Astrocyte (in vitro differentiated cells and primary cell): Measurements from ENCODE around the gene SPRY2. TPM values are rescaled to one million over a fixed set of nuclear protein-coding genes. Genes with fewer than 3 reads are reported as not detected.
A peak's percentile ranks its signal among the peaks of the same experiment; 100 is the strongest.

Experiments used
- DNase-seq: peaks from one replicate; pipeline ENCODE4 v3.0.0-alpha.2; 2010; ENCODE audit warnings: low read depth
- FAIRE-seq: peaks from 2 replicates; lab custom pipeline; 2011; peaks lifted over from hg19 to GRCh38; lab: Jason Lieb, UNC
- H2AFZ ChIP-seq: 2 replicates; pipeline ENCODE4 v1.6.0; 2012; ENCODE audit warnings: low read depth, low read length, inconsistent platforms
- H3K27ac ChIP-seq: 2 replicates; pipeline ENCODE4 v1.5.1; 2011; ENCODE audit warnings: low read depth, low read length, inconsistent platforms
- H3K27me3 ChIP-seq: 2 replicates; pipeline ENCODE4 v1.6.0; 2011; ENCODE audit warnings: low read length, inconsistent platforms; ENCODE audit not compliant: insufficient read depth
- H3K36me3 ChIP-seq: 2 replicates; pipeline ENCODE4 v1.5.1; 2011; ENCODE audit warnings: low read length, inconsistent platforms; ENCODE audit not compliant: insufficient read depth
- H3K4me1 ChIP-seq: 2 replicates; pipeline ENCODE4 v1.5.1; 2011; ENCODE audit warnings: low read length, inconsistent platforms; ENCODE audit not compliant: insufficient read depth
- H3K4me2 ChIP-seq: 2 replicates; pipeline ENCODE4 v1.6.0; 2012; ENCODE audit warnings: low read length, inconsistent platforms
- H3K4me3 ChIP-seq: 2 replicates; pipeline ENCODE4 v1.5.1; 2011; ENCODE audit warnings: low read depth, mild to moderate bottlenecking, low read length, inconsistent platforms; ENCODE audit not compliant: insufficient read depth
- H3K79me2 ChIP-seq: 2 replicates; pipeline ENCODE4 v1.6.0; 2012; ENCODE audit warnings: mild to moderate bottlenecking, low read length, inconsistent platforms; ENCODE audit not compliant: insufficient read depth
- H3K9ac ChIP-seq: 2 replicates; pipeline ENCODE4 v1.6.0; 2012; ENCODE audit warnings: mild to moderate bottlenecking, low read length, inconsistent platforms
- H3K9me3 ChIP-seq: 2 replicates; pipeline ENCODE4 v1.5.1; 2012; ENCODE audit warnings: low read depth, mild to moderate bottlenecking, low read length, inconsistent platforms; ENCODE audit not compliant: insufficient read depth
- H4K20me1 ChIP-seq: 2 replicates; pipeline ENCODE4 v1.6.0; 2012; ENCODE audit warnings: low read length, inconsistent platforms; ENCODE audit not compliant: insufficient read depth
- H3K27ac Mint-ChIP-seq: one replicate; pipeline ENCODE4 v1.8.0; 2021; ENCODE audit warnings: mild to moderate bottlenecking, mixed read lengths; ENCODE audit not compliant: unreplicated experiment
- H3K27me3 Mint-ChIP-seq: one replicate; pipeline ENCODE4 v1.8.0; 2021; ENCODE audit warnings: low read depth, mixed read lengths; ENCODE audit not compliant: unreplicated experiment
- H3K36me3 Mint-ChIP-seq: one replicate; pipeline ENCODE4 v1.8.0; 2021; ENCODE audit warnings: low read depth, mixed read lengths; ENCODE audit not compliant: unreplicated experiment
- H3K4me1 Mint-ChIP-seq: one replicate; pipeline ENCODE4 v1.8.0; 2021; ENCODE audit warnings: low read depth, mixed read lengths; ENCODE audit not compliant: unreplicated experiment
- H3K4me3 Mint-ChIP-seq: one replicate; pipeline ENCODE4 v1.8.0; 2021; ENCODE audit warnings: mild to moderate bottlenecking, moderate library complexity, mixed read lengths; ENCODE audit not compliant: unreplicated experiment
- H3K9me3 Mint-ChIP-seq: one replicate; pipeline ENCODE4 v1.8.0; 2021; ENCODE audit warnings: mild to moderate bottlenecking, mixed read lengths; ENCODE audit not compliant: unreplicated experiment
- CTCF ChIP-seq: IDR thresholded peaks from 2 replicates; pipeline ENCODE4 v1.5.1; 2011; ENCODE audit warnings: low read depth, mild to moderate bottlenecking, inconsistent platforms, low read length, moderate library complexity; ENCODE audit not compliant: insufficient read depth
- EZH2 ChIP-seq: IDR thresholded peaks from 2 replicates; pipeline ENCODE4 v1.6.1; 2012; ENCODE audit warnings: mild to moderate bottlenecking, low read length, inconsistent platforms; ENCODE audit not compliant: insufficient read depth
- total RNA-seq: library from RNA; stranded (reverse); gene quantifications from 2 replicates; pipeline ENCODE4 v1.2.1, GENCODE V29; 2021

Gene SPRY2
- total RNA-seq, 1 donor from 2014 or later: 57.7 TPM

- Histone ChIP-seq H3K4me2 (peak overlapping the region; percentile 98), H3K36me3 (peaks cover 21% of the 10 kb centered on the region), H4K20me1 (peaks cover 65% of the 10 kb centered on the region), H3K9ac (peak overlapping the region; percentile 100), H3K9me3 (no peaks in the 10 kb centered on the region), H3K4me3 (peak overlapping the region; percentile 95), H3K27ac (peak overlapping the region; percentile 94), H3K79me2 (peaks cover 84% of the 10 kb centered on the region), H2AFZ (no peak overlapping the region), H3K4me1 (peaks cover 13% of the 10 kb centered on the region), H3K27me3 (no peaks in the 10 kb centered on the region)
- no peak overlapping the region for H3K27ac Mint-ChIP-seq
- H3K9me3 Mint-ChIP-seq: no peaks in the 10 kb centered on the region
- H3K4me3 Mint-ChIP-seq: no peak overlapping the region
- H3K27me3 Mint-ChIP-seq: no peaks in the 10 kb centered on the region
- DNase-seq: no peak
- TF ChIP-seq EZH2: no peak
- no peak for FAIRE-seq
- peaks cover 20% of the 10 kb centered on the region for H3K4me1 Mint-ChIP-seq
- H3K36me3 Mint-ChIP-seq: peaks cover 23% of the 10 kb centered on the region
Measured at GRCh38 chr13:80336776-80337287, 4.1 kb downstream of the SPRY2 start.

GRCh38 chr13:80336370-80336769 lies 4.6 kb downstream of the SPRY2 start:
- H3K36me3 Mint-ChIP-seq: peaks cover 23% of the 10 kb centered on the region
- H3K9ac ChIP-seq: peak overlapping the region; percentile 100
- H3K9me3 Mint-ChIP-seq: no peaks in the 10 kb centered on the region
- peak overlapping the region; percentile 94 for H3K27ac ChIP-seq
- FAIRE-seq: no peak
- TF ChIP-seq EZH2: no peak
- TF ChIP-seq CTCF: no peak
- DNase-seq: peak; percentile 29
- H3K27me3 Mint-ChIP-seq: no peaks in the 10 kb centered on the region
- peaks cover 21% of the 10 kb centered on the region for H3K36me3 ChIP-seq
- H3K79me2 ChIP-seq: peaks cover 88% of the 10 kb centered on the region
- no peak overlapping the region for H3K27ac Mint-ChIP-seq
- no peaks in the 10 kb centered on the region for H3K27me3 ChIP-seq
- peaks cover 65% of the 10 kb centered on the region for H4K20me1 ChIP-seq
- no peak overlapping the region for H3K4me3 Mint-ChIP-seq
- H3K4me1 Mint-ChIP-seq: peaks cover 20% of the 10 kb centered on the region
- peaks cover 13% of the 10 kb centered on the region for H3K4me1 ChIP-seq
- no peaks in the 10 kb centered on the region for H3K9me3 ChIP-seq
- no peak overlapping the region for H2AFZ ChIP-seq
- peak overlapping the region; percentile 98 for H3K4me2 ChIP-seq
- H3K4me3 ChIP-seq: peak overlapping the region; percentile 95

DNA sequence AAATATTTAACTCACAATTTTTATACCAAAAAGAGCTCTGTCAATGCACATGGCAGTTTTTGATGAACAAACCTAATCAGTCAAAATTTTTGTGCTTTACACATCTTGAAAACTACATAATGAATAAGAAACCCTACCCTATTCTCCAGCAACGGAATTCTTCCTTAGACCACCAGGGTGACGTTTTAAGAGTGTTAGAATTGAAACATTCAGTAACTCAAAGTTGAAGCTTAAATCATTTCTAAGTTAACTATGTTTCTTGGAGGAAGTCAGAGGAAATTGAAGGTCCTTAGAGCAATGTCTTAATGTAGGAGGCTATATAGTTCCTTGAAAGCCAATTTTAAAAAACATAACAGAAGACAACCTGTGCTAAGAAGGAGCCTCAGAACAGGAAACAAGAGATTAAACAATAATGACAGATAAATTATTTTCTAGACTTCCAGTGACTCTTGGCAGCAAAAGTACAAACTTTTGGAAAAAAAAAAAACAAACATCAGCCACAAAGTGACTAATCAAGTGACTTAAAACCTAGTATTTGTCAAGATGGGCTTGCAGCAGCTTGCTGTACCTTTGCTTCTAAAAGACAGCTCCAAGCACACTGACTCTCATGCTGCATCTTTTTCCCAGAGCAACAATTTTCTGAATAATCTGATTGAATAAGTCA lies 6.2 kb downstream of the SPRY2 start:
- no peak for FAIRE-seq
- H3K9ac ChIP-seq: peak overlapping the region; percentile 57
- no peaks in the 10 kb centered on the region for H3K27me3 Mint-ChIP-seq
- TF ChIP-seq EZH2 (no peak), CTCF (peak; percentile 4)
- no peaks in the 10 kb centered on the region for H3K9me3 ChIP-seq
- H3K4me3 Mint-ChIP-seq: peak overlapping the region; percentile 82
- H3K4me2 ChIP-seq: peak overlapping the region; percentile 98
- peaks cover 62% of the 10 kb centered on the region for H4K20me1 ChIP-seq
- H3K27me3 ChIP-seq: no peaks in the 10 kb centered on the region
- peaks cover 21% of the 10 kb centered on the region for H3K36me3 Mint-ChIP-seq
- peaks cover 21% of the 10 kb centered on the region for H3K36me3 ChIP-seq
- no peaks in the 10 kb centered on the region for H3K9me3 Mint-ChIP-seq
- H3K27ac Mint-ChIP-seq: peak overlapping the region; percentile 66
- peak overlapping the region; percentile 38 for H3K4me3 ChIP-seq
- peaks cover 80% of the 10 kb centered on the region for H3K79me2 ChIP-seq
- peak overlapping the region; percentile 41 for H3K27ac ChIP-seq
- peak; percentile 25 for DNase-seq
- H3K4me1 ChIP-seq: peaks cover 13% of the 10 kb centered on the region
- no peak overlapping the region for H2AFZ ChIP-seq
- H3K4me1 Mint-ChIP-seq: peaks cover 20% of the 10 kb centered on the region
